Measurements from ENCODE around the gene MMP23B. TPM values are rescaled to one million over a fixed set of nuclear protein-coding genes. Genes with fewer than 3 reads are reported as not detected.
A peak's percentile ranks its signal among the peaks of the same experiment; 100 is the strongest.

The MMP23B gene
- total and polyA plus RNA-seq, 5 donors, result 15.8 to 22.4 (median 19.8) TPM

DNA sequence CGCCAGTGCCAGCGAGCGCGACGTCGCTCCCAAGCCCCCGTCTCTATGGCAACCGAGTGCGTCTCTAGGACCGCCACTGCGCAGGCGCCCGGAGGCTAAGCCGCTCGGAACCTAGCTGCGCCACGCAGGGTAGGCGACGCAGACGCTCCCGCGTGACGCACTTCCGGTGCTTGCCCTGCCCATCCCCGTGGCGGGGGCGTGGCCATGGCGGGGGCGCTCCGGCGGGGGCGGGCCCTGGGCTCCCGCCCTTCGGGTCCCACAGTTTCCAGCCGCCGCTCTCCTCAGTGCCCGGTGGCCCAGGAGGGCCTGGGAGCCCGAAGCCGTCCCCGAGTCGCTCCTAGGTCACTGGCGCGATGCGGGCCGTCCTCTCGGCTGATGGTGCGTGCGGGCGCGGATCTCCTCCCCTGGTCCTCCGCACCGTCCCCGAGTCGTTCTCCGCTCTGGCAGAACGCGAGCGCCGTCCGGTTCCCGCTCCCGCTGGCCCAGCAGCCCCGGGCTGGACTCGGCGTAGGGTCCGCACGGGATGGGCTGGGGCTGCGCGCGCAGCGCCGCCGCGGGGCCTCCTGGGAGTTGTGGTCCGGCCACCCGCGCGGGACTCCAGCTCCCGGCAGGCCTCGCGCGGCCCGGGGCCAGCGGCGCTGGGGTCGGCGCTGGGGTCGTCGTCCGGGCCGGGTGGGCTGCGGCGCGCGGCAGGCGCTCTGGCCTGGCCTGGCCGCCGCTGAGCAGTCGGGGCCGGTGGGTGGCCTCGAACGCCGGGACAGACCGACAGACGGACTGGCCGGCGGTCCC lies 16.5 kb upstream of the MMP23B start, which contains the start of gene MIB2:
MIB2 (plus strand) TSS at position 245 of the 789 bp plus-strand sequence. CDS start 7,953 bp downstream, outside the sequence.
- WGBS, result under 1% methylated on average over 107 of the region's 107 CpGs
- H3K4me1 ChIP-seq (ENCODE audit: control insufficient read depth, insufficient read depth, low read length), result peaks cover 10% of the 10 kb centered on the region
- peak within 1 kb of the TSS; percentile 99 for H3K27ac ChIP-seq (ENCODE audit: low read length)
- H3K27me3 ChIP-seq (ENCODE audit: control insufficient read depth, insufficient read depth), result no peaks in the 10 kb centered on the region
- ATAC-seq (peak; percentile 96), DNase-seq (peak; percentile 97 to 99 (median 99))
- intact Hi-C loops (cut with DNase I), result no loop called here
- peak within 1 kb of the TSS; percentile 93 for H3K4me3 ChIP-seq (ENCODE audit: low read length)
- H3K9me3 ChIP-seq (ENCODE audit: control insufficient read depth, low read length), result no peaks in the 10 kb centered on the region

DNA sequence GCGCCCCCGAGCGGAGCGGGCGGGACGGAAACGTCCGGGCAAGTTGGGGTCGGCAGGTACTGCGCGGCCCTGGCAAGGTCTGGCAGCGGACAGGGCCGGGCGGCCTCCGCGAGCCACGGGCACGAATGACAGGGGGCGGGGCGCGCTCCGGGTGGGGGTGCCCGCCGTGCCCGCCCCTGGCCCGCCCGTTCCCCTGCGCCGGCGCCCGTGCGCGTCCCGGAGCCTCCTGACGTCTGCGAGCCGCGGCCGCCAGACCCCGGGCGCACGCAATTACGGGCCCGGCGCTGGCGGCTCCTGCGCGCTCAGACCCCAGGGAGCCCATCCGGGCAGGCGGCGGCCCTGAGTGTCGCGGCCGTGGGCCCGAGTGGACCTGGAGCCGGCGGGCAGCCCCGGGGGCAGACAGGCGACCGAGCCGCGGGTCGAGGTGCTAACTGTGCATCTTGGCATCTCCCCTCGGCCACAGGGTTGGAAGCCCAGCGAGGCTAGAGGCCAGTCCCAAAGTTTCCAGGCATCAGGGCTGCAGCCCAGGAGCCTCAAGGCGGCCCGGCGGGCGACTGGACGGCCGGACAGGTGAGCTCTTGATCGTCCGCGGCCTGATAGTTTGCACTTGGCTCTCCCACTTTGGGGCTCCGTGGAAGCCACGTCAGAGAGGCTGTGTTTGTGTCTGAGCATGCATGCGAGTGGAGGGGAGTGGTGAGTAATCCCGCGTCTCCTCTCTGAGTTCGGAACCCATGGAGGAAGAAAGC lies 15.8 kb upstream of the MMP23B start:
- no peaks in the 10 kb centered on the region for H3K9me3 ChIP-seq (ENCODE audit: control insufficient read depth, low read length)
- H3K27ac ChIP-seq (ENCODE audit: low read length), result peak overlapping the region; percentile 99
- DNase-seq (peak; percentile 60 to 83 (median 82)), ATAC-seq (peak in 1 of 2 donors; percentile 3)
- intact Hi-C loops (cut with DNase I), result no loop called here
- H3K4me1 ChIP-seq (ENCODE audit: control insufficient read depth, insufficient read depth, low read length), result peaks cover 10% of the 10 kb centered on the region
- H3K4me3 ChIP-seq (ENCODE audit: low read length), result peak overlapping the region; percentile 93
- H3K27me3 ChIP-seq (ENCODE audit: control insufficient read depth, insufficient read depth), result no peaks in the 10 kb centered on the region
- 5% methylated on average over 80 of the region's 80 CpGs for WGBS

DNA sequence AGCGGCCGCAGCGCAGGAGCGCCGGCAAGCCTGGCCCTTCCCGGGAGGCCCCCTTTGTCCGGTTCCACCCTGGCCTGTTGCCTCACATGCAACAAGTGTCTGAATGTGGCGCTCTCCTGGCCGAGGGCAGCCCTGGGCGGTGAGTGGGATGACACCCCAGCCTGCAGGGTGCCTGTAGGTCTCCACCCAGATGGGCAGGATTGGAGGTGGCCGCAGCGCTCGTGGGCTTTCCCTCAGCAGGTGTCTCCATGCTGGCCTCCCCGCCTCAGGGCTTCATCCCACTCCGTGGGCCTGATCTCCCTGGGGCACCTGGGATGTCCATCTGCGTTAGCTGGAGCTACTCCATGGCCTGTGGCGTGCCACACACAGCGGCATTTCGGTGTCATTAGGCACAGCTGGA lies 15.1 kb upstream of the MMP23B start:
- no peaks in the 10 kb centered on the region for H3K27me3 ChIP-seq (ENCODE audit: control insufficient read depth, insufficient read depth)
- ATAC-seq (no peak), DNase-seq (peak in 2 of 3 donors; percentile 56 to 65)
- H3K4me3 ChIP-seq (ENCODE audit: low read length), result peak overlapping the region; percentile 93
- no peaks in the 10 kb centered on the region for H3K9me3 ChIP-seq (ENCODE audit: control insufficient read depth, low read length)
- no peak overlapping the region for H3K27ac ChIP-seq (ENCODE audit: low read length)
- intact Hi-C loops (cut with DNase I), result no loop called here
- 78% methylated on average over 19 of the region's 19 CpGs for WGBS
- peaks cover 10% of the 10 kb centered on the region for H3K4me1 ChIP-seq (ENCODE audit: control insufficient read depth, insufficient read depth, low read length)

DNA sequence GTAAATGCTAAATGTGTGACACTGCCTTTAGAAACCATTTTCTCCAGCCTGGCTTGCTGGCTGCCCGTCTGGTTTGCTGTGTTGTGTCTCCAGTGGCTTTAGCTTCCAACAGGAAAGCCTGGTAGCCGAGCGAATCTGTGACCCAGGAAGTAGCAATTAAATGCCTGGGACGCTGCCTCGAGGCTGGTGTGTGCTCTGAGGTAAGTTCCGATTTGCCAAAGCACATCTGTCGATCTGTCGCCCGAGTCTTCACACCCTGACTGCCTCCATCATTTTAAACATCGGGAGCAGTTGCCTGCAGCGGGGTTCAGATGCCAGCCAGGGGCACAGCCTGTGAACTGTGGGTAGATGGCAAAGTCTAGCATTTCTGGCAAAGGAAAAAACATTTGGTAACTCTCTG lies 14.5 kb upstream of the MMP23B start:
- Histone ChIP-seq H3K4me3 (ENCODE audit: low read length) (no peak overlapping the region), H3K27ac (ENCODE audit: low read length) (no peak overlapping the region), H3K9me3 (ENCODE audit: control insufficient read depth, low read length) (no peaks in the 10 kb centered on the region), H3K27me3 (ENCODE audit: control insufficient read depth, insufficient read depth) (no peaks in the 10 kb centered on the region), H3K4me1 (ENCODE audit: control insufficient read depth, insufficient read depth, low read length) (peaks cover 10% of the 10 kb centered on the region)
- DNase-seq, result peak; percentile 9 to 40 (median 22)
- intact Hi-C loops (cut with DNase I), result no loop called here
- WGBS, result 89% methylated on average over 11 of the region's 11 CpGs
- no peak for ATAC-seq

DNA sequence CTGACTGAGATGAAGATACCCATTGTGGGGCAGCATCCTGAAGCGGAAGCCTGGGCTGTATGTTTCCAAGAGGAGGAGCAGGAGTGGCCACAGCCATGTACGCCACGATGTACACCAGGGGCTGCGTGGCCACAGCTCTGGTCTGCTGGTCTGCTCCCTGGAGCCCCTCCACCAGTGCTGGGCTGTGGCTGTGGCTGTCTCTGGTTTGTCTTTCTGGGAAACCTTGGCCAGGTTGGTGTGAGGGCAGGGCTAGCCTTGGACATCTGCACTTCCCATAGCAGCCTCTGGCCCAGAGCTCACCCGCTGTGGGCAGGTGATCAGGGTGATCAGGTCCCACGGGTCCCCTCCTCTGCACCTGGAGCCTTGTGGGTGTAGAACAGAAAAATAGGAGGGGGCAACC lies 14.0 kb upstream of the MMP23B start:
- intact Hi-C loops (cut with DNase I), result no loop called here
- Histone ChIP-seq H3K4me3 (ENCODE audit: low read length) (no peak overlapping the region), H3K27ac (ENCODE audit: low read length) (no peak overlapping the region), H3K27me3 (ENCODE audit: control insufficient read depth, insufficient read depth) (no peaks in the 10 kb centered on the region), H3K9me3 (ENCODE audit: control insufficient read depth, low read length) (no peaks in the 10 kb centered on the region), H3K4me1 (ENCODE audit: control insufficient read depth, insufficient read depth, low read length) (peaks cover 10% of the 10 kb centered on the region)
- 95% methylated on average over 6 of the region's 6 CpGs for WGBS
- peak; percentile 2 to 48 (median 44) for DNase-seq
- ATAC-seq, result no peak

DNA sequence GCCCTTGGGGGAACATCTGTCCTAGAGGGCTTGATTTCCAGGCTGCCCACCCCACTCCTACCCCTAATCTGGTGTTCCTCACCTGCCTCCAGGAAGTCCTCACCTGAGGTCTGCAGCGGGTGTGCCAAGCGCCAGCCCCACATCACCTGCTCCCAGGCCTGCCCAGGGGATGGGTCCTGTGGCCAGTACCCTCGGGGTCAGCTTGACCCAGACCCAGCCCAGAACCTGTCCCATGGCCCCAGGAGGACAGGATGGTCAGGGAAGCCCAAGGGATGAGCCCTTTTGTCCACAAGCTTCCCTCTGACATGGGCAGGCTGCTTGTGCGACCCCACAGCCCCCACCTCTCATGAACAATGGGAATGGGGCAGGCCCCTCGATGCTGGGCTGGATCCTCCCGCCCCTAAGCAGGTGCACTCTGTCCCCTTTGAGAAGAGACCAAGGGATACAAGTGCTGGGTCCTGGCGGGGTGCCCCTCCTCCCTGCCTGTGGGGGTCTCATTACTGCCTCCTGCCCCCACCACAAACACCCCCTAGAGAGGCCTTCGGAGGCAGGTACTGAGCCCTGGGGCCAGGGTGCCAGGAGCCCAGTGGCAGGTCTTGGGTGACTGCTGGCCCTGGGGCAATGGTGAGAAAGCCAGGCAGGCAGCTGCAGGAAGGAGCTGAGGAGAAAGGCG lies 13.4 kb upstream of the MMP23B start:
- peak; percentile 23 to 61 (median 49) for DNase-seq
- no peak for ATAC-seq
- peaks cover 10% of the 10 kb centered on the region for H3K4me1 ChIP-seq (ENCODE audit: control insufficient read depth, insufficient read depth, low read length)
- no peak overlapping the region for H3K4me3 ChIP-seq (ENCODE audit: low read length)
- intact Hi-C loops (cut with DNase I), result no loop called here
- no peaks in the 10 kb centered on the region for H3K27me3 ChIP-seq (ENCODE audit: control insufficient read depth, insufficient read depth)
- no peak overlapping the region for H3K27ac ChIP-seq (ENCODE audit: low read length)
- no peaks in the 10 kb centered on the region for H3K9me3 ChIP-seq (ENCODE audit: control insufficient read depth, low read length)
- 96% methylated on average over 9 of the region's 9 CpGs for WGBS

DNA sequence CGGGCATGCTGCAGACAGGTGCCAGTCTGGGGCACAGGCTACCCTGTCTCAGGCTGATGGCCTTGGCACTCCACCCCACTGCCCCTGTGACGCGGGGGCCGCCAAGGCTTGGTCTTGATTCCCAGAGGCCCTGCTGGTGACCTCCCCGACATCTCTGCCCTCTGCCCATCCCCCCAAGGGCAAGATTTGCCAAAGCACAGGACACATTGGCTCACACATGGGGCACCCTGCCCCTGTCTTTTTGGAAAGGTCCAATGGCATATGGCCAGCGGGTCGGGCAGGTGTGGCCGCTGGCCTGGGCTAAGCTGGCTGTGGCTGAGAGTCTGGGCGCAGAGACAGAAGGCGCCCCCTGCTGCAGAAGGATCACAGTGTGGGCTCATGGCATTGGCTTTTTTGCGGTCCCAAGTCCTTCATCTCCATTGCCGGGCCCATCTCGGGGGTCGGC lies 12.0 kb upstream of the MMP23B start:
- Histone ChIP-seq H3K27me3 (ENCODE audit: control insufficient read depth, insufficient read depth) (no peaks in the 10 kb centered on the region), H3K27ac (ENCODE audit: low read length) (no peak overlapping the region), H3K4me1 (ENCODE audit: control insufficient read depth, insufficient read depth, low read length) (peaks cover 7% of the 10 kb centered on the region), H3K4me3 (ENCODE audit: low read length) (no peak overlapping the region), H3K9me3 (ENCODE audit: control insufficient read depth, low read length) (no peaks in the 10 kb centered on the region)
- intact Hi-C loops (cut with DNase I), result no loop called here
- peak; percentile 18 to 72 (median 67) for DNase-seq
- WGBS, result 73% methylated on average over 14 of the region's 14 CpGs
- no peak for ATAC-seq

DNA sequence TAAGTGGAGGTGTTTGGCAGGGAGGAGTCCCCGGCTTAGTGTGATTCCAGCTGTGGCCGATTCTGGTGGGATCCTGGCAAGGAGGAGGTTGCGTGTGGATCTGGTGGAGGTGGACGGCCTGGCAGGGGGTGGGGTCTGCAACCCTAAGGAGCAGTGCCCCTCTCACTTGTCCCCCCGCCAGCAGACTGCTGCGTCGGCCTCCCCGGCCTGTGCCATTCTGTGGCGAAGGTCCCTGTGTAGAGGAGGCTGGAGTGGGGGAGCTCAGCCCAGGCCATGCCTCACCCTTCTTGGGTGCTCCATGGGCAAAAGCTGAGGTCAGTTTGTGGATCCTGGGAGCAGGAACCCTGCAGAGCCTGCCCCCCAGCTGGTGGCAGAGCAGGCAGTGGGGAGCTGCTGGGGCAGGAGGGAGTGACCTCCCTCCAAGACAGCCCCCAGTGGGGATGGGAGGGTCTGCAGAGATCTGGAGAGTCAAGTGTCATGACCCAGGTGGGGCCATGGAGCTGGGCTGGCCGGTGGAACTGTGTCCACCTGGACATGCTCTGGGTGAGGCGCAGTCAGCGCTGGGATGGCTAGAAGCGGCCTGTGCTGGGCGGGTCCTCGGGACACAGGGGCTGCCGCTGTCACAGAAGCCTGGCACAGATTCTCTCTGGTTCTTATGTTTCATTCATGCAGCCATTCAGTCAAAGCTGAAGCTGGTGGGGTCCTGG lies 11.4 kb upstream of the MMP23B start:
- intact Hi-C loops (cut with DNase I), result no loop called here
- Histone ChIP-seq H3K4me3 (ENCODE audit: low read length) (no peak overlapping the region), H3K4me1 (ENCODE audit: control insufficient read depth, insufficient read depth, low read length) (peaks cover 7% of the 10 kb centered on the region)

DNA sequence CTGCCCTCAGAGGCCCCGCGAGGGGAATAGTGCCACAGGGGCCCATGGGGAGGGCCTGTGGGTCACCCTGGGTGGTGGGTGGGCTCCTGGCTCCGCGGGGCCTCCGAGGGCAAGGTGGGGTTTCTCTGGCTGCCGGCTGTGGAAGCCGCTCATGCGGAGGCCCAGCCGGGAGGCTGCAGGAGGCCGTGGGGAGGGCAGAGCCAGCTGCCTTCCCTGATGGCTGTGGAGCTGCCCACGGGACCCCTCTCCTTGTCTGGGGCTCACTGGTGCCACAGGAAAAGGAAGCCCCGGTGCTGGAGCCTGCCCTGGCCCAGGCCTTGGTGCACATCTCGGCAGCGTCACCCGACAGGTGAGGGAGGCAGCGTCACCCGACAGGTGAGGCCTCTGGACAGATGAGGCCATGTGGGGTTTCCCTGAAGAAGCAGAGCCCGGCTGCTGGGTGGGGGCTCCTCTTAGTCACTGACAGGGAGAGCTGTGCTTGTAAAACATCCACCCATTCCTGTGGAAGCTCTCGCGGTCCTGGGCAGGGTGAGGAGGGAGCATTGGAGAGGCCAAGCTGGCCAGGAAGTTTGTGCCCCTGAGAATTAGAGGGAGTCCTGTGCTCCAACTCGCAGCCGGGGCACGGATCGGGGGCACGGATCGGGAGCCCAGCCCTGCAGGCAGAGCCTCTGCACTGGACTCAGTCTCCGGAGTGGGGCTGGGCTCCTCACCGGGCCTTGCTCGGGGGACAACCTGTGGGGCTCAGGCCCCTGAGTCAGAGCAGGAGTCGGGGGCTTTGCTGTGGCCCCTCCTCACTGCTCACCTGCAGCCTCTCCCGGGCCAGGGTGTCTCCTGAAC lies 10.6 kb upstream of the MMP23B start:
- Histone ChIP-seq H3K27ac (ENCODE audit: low read length) (no peak overlapping the region), H3K4me3 (ENCODE audit: low read length) (no peak overlapping the region), H3K4me1 (ENCODE audit: control insufficient read depth, insufficient read depth, low read length) (peaks cover 7% of the 10 kb centered on the region), H3K9me3 (ENCODE audit: control insufficient read depth, low read length) (no peaks in the 10 kb centered on the region), H3K27me3 (ENCODE audit: control insufficient read depth, insufficient read depth) (no peaks in the 10 kb centered on the region)
- intact Hi-C loops (cut with DNase I), result no loop called here
- DNase-seq (peak; percentile 18 to 61 (median 40)), ATAC-seq (no peak)
- 81% methylated on average over 31 of the region's 31 CpGs for WGBS

More for the DNA sequence above, 11.4 kb upstream of the MMP23B start:
- H3K27ac ChIP-seq (ENCODE audit: low read length), result no peak overlapping the region
- DNase-seq (peak; percentile 15 to 65 (median 50)), ATAC-seq (no peak)
- WGBS, result 90% methylated on average over 16 of the region's 16 CpGs
- H3K9me3 ChIP-seq (ENCODE audit: control insufficient read depth, low read length), result no peaks in the 10 kb centered on the region
- H3K27me3 ChIP-seq (ENCODE audit: control insufficient read depth, insufficient read depth), result no peaks in the 10 kb centered on the region

Measured in right cardiac atrium (tissue), 5 donors.